ENCODE results near the gene SLC1A3.

DNA sequence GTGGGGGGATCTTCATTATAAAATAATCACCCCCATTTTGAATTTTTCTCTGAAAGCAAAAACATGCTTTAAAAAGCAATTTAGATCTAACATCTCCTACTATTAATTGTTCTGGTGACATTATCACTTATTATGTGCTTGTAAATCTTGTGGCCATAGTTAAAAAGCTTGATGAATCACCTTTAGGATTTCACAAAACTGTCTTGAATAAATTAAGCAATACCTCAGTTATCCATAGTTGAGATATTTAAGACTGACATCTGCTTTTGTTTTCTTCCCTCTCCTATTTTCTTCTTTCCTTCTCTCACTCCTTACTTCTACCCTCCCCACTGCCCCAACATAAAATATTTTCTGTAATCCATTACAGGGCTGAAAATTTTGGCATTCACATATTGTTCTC lies 84.8 kb downstream of the SLC1A3 start:
- TF ChIP-seq, protein P1, sequence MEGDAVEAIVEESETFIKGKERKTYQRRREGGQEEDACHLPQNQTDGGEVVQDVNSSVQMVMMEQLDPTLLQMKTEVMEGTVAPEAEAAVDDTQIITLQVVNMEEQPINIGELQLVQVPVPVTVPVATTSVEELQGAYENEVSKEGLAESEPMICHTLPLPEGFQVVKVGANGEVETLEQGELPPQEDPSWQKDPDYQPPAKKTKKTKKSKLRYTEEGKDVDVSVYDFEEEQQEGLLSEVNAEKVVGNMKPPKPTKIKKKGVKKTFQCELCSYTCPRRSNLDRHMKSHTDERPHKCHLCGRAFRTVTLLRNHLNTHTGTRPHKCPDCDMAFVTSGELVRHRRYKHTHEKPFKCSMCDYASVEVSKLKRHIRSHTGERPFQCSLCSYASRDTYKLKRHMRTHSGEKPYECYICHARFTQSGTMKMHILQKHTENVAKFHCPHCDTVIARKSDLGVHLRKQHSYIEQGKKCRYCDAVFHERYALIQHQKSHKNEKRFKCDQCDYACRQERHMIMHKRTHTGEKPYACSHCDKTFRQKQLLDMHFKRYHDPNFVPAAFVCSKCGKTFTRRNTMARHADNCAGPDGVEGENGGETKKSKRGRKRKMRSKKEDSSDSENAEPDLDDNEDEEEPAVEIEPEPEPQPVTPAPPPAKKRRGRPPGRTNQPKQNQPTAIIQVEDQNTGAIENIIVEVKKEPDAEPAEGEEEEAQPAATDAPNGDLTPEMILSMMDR (IDR thresholded peaks at IDR 0.05), result no peak
- TF ChIP-seq EZH2 (IDR thresholded peaks at IDR 0.05; ENCODE audit: borderline replicate concordance, insufficient read depth, low read depth, low read length, poor library complexity, severe bottlenecking), result no peak

Data from B cell (primary cell).